Fibroblast of lung (primary cell): Measurements from ENCODE around the gene CHST8. TPM values are rescaled to one million over a fixed set of nuclear protein-coding genes. Genes with fewer than 3 reads are reported as not detected.

Experiments used
- DNase-seq, 2 donors: peaks; one replicate each; pipeline versions ENCODE4 v3.0.0 to v3.0.0-alpha.2; 2010; ENCODE audit warnings: low read depth in 2 of 2
- H2AFZ ChIP-seq: 2 replicates; pipeline ENCODE4 v1.5.1; 2012; ENCODE audit warnings: low read length, control low read depth, inconsistent platforms
- H3K27ac ChIP-seq: 2 replicates; pipeline ENCODE4 v1.5.1; 2011; ENCODE audit warnings: low read length, control low read depth; ENCODE audit not compliant: insufficient read depth
- H3K27me3 ChIP-seq: 2 replicates; pipeline ENCODE4 v1.5.1; 2011; ENCODE audit warnings: mild to moderate bottlenecking, low read length; ENCODE audit not compliant: control insufficient read depth, insufficient read depth
- H3K36me3 ChIP-seq: 2 replicates; pipeline ENCODE4 v1.5.1; 2011; ENCODE audit warnings: low read length; ENCODE audit not compliant: control insufficient read depth, insufficient read depth
- H3K4me1 ChIP-seq: 2 replicates; pipeline ENCODE4 v1.5.1; 2011; ENCODE audit warnings: low read length; ENCODE audit not compliant: control insufficient read depth, insufficient read depth; ENCODE audit errors: extremely low read depth
- H3K4me2 ChIP-seq: 2 replicates; pipeline ENCODE4 v1.5.1; 2011; ENCODE audit warnings: low read length, control low read depth; ENCODE audit not compliant: insufficient read depth; ENCODE audit errors: extremely low read depth
- H3K4me3 ChIP-seq, 4 experiments: fragments of 200-600 bp in 1 of 4; sonication (generic) in 1 of 4; replicated peaks in 1 of 4; 2 replicates each; pipeline ENCODE4 v1.5.1; 2011 to 2016; ENCODE audit warnings: low read length in 4 of 4, low read depth in 3 of 4, mild to moderate bottlenecking in 3 of 4, control low read depth in 2 of 4, inconsistent platforms in 1 of 4, mixed read lengths in 1 of 4; ENCODE audit not compliant: insufficient read depth in 1 of 4; ENCODE audit errors: control extremely low read depth in 1 of 4
- H3K79me2 ChIP-seq: 2 replicates; pipeline ENCODE4 v1.5.1; 2012; ENCODE audit warnings: mild to moderate bottlenecking, low read length, inconsistent platforms; ENCODE audit not compliant: control insufficient read depth, insufficient read depth
- H3K9ac ChIP-seq: 2 replicates; pipeline ENCODE4 v1.5.1; 2011; ENCODE audit warnings: mild to moderate bottlenecking, low read length, control low read depth; ENCODE audit not compliant: insufficient read depth
- H3K9me3 ChIP-seq: 2 replicates; pipeline ENCODE4 v1.5.1; 2012; ENCODE audit warnings: low read depth, low read length; ENCODE audit not compliant: control insufficient read depth, insufficient read depth
- H4K20me1 ChIP-seq: 2 replicates; pipeline ENCODE4 v1.5.1; 2011; ENCODE audit warnings: low read length; ENCODE audit not compliant: control insufficient read depth, insufficient read depth; ENCODE audit errors: extremely low read depth
- EZH2 ChIP-seq: IDR thresholded peaks from 2 replicates; pipeline ENCODE4 v1.5.1; 2012; ENCODE audit warnings: low read length, control low read depth, mild to moderate bottlenecking; ENCODE audit errors: missing control alignments
- polyA plus RNA-seq, 2 donors: library from polyadenylated mRNA; depleted of rRNA in 1 of 2; stranded (reverse) in 1 of 2; unstranded in 1 of 2; fragments of >200 nt; gene quantifications; 2 replicates each; pipeline ENCODE4 v1.2.1, GENCODE V29; 2011 to 2012; ENCODE audit warnings: missing spikeins in 1 of 2
- total RNA-seq: library from RNA; depleted of rRNA; stranded (reverse); fragments of >200 nt; gene quantifications from 2 replicates; pipeline ENCODE4 v1.2.1, GENCODE V29; 2014
- TF ChIP-seq, protein P1 (sequence below), 2 donors: IDR thresholded peaks in 1 of 2; conservative IDR thresholded peaks in 1 of 2; 1 replicate in 1 of 2; 2 replicates in 1 of 2; pipeline ENCODE4 v1.5.1; 2011 to 2012; ENCODE audit warnings: low read length in 2 of 2, control low read depth in 1 of 2, inconsistent platforms in 1 of 2, low read depth in 1 of 2, mild to moderate bottlenecking in 1 of 2

The CHST8 gene
- total and polyA plus RNA-seq, 2 donors (not counting 1 experiment from before 2014, with no cell fraction given), result not detected

- Histone ChIP-seq H3K4me2 (no peak overlapping the region), H3K4me1 (no peaks in the 10 kb centered on the region)
- DNase-seq, result no peak
Observed at GRCh38 chr19:33726756-33727155, 105.0 kb downstream of the CHST8 start.

DNA sequence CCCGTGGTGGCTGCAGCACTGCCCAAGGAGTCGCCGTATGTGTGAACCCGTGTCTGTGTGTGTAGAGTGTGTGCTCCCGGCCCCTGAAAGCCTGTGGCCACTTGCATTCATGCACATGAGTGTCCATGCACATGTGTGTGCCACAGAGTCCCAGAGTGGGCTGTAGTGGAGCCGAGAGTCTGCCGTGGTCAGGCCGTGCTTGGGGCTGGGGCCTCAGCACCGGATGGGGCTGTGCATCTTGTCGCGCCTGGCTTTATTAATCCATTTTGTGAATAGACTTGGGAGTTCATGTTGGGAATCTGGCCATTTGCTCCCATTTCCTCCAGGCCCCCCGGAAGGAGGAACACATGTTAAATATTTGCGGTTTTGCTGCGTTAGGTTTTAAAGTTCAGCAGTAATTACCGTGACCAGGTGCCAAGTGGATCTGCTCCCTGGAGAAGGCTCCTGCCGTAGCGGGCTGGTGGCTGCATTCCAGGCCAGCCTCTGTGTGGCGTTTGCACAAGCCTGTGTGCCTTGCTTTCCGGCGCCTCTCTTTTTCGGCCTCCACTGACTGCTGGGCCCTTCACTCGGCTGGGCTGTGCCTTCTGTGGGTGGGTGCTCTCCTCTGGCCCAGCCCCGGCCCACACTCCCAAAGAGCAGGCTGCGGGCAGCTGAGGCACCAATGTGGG lies 105.7 kb downstream of the CHST8 start:
- Histone ChIP-seq H3K4me3 (no peak overlapping the region), H3K36me3 (no peaks in the 10 kb centered on the region), H3K27me3 (no peaks in the 10 kb centered on the region), H4K20me1 (no peaks in the 10 kb centered on the region), H3K79me2 (no peaks in the 10 kb centered on the region), H3K4me2 (no peak overlapping the region), H3K4me1 (no peaks in the 10 kb centered on the region), H3K27ac (no peak overlapping the region), H3K9me3 (no peaks in the 10 kb centered on the region), H3K9ac (no peak overlapping the region), H2AFZ (no peak overlapping the region)
- DNase-seq, result no peak
- TF ChIP-seq, protein P1, sequence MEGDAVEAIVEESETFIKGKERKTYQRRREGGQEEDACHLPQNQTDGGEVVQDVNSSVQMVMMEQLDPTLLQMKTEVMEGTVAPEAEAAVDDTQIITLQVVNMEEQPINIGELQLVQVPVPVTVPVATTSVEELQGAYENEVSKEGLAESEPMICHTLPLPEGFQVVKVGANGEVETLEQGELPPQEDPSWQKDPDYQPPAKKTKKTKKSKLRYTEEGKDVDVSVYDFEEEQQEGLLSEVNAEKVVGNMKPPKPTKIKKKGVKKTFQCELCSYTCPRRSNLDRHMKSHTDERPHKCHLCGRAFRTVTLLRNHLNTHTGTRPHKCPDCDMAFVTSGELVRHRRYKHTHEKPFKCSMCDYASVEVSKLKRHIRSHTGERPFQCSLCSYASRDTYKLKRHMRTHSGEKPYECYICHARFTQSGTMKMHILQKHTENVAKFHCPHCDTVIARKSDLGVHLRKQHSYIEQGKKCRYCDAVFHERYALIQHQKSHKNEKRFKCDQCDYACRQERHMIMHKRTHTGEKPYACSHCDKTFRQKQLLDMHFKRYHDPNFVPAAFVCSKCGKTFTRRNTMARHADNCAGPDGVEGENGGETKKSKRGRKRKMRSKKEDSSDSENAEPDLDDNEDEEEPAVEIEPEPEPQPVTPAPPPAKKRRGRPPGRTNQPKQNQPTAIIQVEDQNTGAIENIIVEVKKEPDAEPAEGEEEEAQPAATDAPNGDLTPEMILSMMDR (conservative IDR thresholded peaks at IDR 0.05 in 1 of 2, IDR thresholded peaks at IDR 0.05 in 1 of 2; ENCODE audit: low read depth in 1 of 2, low read length in 2 of 2), result no peak
- no peak for TF ChIP-seq EZH2

More at GRCh38 chr19:33726756-33727155, 105.0 kb downstream of the CHST8 start:
- Histone ChIP-seq H3K36me3 (no peaks in the 10 kb centered on the region), H4K20me1 (no peaks in the 10 kb centered on the region), H3K27ac (no peak overlapping the region), H3K9me3 (no peaks in the 10 kb centered on the region), H3K27me3 (no peaks in the 10 kb centered on the region), H2AFZ (no peak overlapping the region), H3K4me3 (no peak overlapping the region), H3K79me2 (no peaks in the 10 kb centered on the region), H3K9ac (no peak overlapping the region)
- TF ChIP-seq, protein P1 (conservative IDR thresholded peaks at IDR 0.05 in 1 of 2, IDR thresholded peaks at IDR 0.05 in 1 of 2; ENCODE audit: low read depth in 1 of 2, low read length in 2 of 2), result no peak
- no peak for TF ChIP-seq EZH2

DNA sequence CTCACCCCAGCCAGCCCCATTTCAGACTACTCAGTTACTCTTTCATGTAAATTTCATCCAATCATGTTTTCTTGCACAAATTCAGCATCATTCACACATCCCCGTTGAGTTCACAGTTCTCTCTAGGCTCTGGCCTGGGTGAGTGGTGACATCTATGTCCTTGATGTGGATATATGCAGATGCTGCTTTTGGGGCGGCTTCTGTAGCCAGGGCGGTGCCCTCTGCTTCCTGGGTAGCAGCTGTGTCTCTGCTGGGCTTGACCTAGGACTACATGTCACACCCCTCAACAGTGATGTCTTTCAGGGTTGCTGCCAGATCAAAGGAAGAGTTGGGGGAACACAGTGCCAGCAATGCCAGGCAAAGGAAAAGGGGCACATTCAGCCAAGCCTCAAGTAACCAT lies 106.4 kb downstream of the CHST8 start:
- Histone ChIP-seq H3K79me2 (no peaks in the 10 kb centered on the region), H3K9ac (no peak overlapping the region), H4K20me1 (no peaks in the 10 kb centered on the region), H3K27me3 (no peaks in the 10 kb centered on the region), H3K36me3 (no peaks in the 10 kb centered on the region), H3K4me1 (no peaks in the 10 kb centered on the region), H3K4me3 (no peak overlapping the region), H3K9me3 (no peaks in the 10 kb centered on the region), H3K4me2 (no peak overlapping the region), H3K27ac (no peak overlapping the region), H2AFZ (no peak overlapping the region)
- no peak for DNase-seq
- no peak for TF ChIP-seq EZH2
- TF ChIP-seq, protein P1 (conservative IDR thresholded peaks at IDR 0.05 in 1 of 2, IDR thresholded peaks at IDR 0.05 in 1 of 2; ENCODE audit: low read depth in 1 of 2, low read length in 2 of 2), result no peak
